Endothelial cell of umbilical vein (primary cell): ENCODE data around the gene MFSD8. TPM values are rescaled to one million over a fixed set of nuclear protein-coding genes. Genes with fewer than 3 reads are reported as not detected.

Source experiments
- BruUV-seq: library from RNA; stranded (reverse); fragments of 400-500 nt; replicated peaks from 2 replicates; lab custom pipeline; 2021; lab: Mats Ljungman, UMichigan
- CTCF ChIA-PET: fragments of 300-600, 350-600 bp; sonication (Branson Sonifier 250); formaldehyde crosslinking; loops from one replicate; lab custom pipeline; 2021; ENCODE audit warnings: antibody characterized with exemption, inconsistent platforms; lab: Charles Lee
- POLR2A ChIA-PET: fragments of 300-600, 350-600 bp; sonication (Branson Sonifier 250); formaldehyde crosslinking; loops from one replicate; lab custom pipeline; 2021; ENCODE audit warnings: antibody characterized with exemption, inconsistent platforms; lab: Charles Lee
- DNase-seq: peaks from one replicate; pipeline ENCODE4 v3.0.0-alpha.2; 2011; ENCODE audit warnings: low read depth, low spot score
- FAIRE-seq: peaks from 2 replicates; lab custom pipeline; 2011; peaks lifted over from hg19 to GRCh38; lab: Jason Lieb, UNC
- H2AFZ ChIP-seq: 2 replicates; pipeline ENCODE4 v1.6.0; 2012; ENCODE audit warnings: low read depth, low read length, control low read depth, inconsistent platforms
- H3K27ac ChIP-seq: 2 replicates; pipeline ENCODE4 v1.5.1; 2011; ENCODE audit warnings: low read depth, mild to moderate bottlenecking, control low read depth, low read length, moderate library complexity; ENCODE audit not compliant: insufficient read depth
- H3K27me3 ChIP-seq, 2 experiments: 2 replicates each; pipeline versions ENCODE4 v1.6.0 to v1.6.1; 2011; ENCODE audit warnings: low read length in 2 of 2, mixed read lengths in 1 of 2; ENCODE audit not compliant: control insufficient read depth in 2 of 2, insufficient read depth in 2 of 2
- H3K36me3 ChIP-seq, 2 experiments: 2 replicates in 1 of 2; 3 replicates in 1 of 2; pipeline ENCODE4 v1.5.1; 2011; ENCODE audit warnings: low read length in 2 of 2, mild to moderate bottlenecking in 1 of 2, moderate library complexity in 1 of 2; ENCODE audit not compliant: control insufficient read depth in 2 of 2, insufficient read depth in 2 of 2; ENCODE audit errors: extremely low read depth in 1 of 2
- H3K4me1 ChIP-seq: 3 replicates; pipeline ENCODE4 v1.5.1; 2011; ENCODE audit warnings: mild to moderate bottlenecking, low read length; ENCODE audit not compliant: control insufficient read depth, insufficient read depth; ENCODE audit errors: extremely low read depth
- H3K4me2 ChIP-seq: 2 replicates; pipeline ENCODE4 v1.6.1; 2011; ENCODE audit warnings: low read length, control low read depth, mixed read lengths; ENCODE audit not compliant: insufficient read depth
- H3K4me3 ChIP-seq, 3 experiments: fragments of 200-600 bp in 1 of 3; sonication (generic), shearing (Covaris generic) in 1 of 3; replicated peaks in 1 of 3; 2 replicates each; pipeline ENCODE4 v1.5.1; 2011 to 2016; ENCODE audit warnings: control low read depth in 3 of 3, low read length in 3 of 3, mild to moderate bottlenecking in 2 of 3, inconsistent platforms in 1 of 3, low read depth in 1 of 3, moderate library complexity in 1 of 3; ENCODE audit not compliant: insufficient read depth in 1 of 3
- H3K79me2 ChIP-seq: 2 replicates; pipeline ENCODE4 v1.6.0; 2012; ENCODE audit warnings: low read length, inconsistent platforms; ENCODE audit not compliant: control insufficient read depth, insufficient read depth
- H3K9ac ChIP-seq: replicated peaks from 2 replicates; pipeline ENCODE3; 2011; ENCODE audit warnings: low read length, control low read depth; ENCODE audit not compliant: insufficient read depth; ENCODE audit errors: extremely low read depth
- H3K9me1 ChIP-seq: replicated peaks from 3 replicates; pipeline ENCODE4 v1.6.0; 2011; ENCODE audit warnings: mild to moderate bottlenecking, low read length; ENCODE audit not compliant: control insufficient read depth, insufficient read depth; ENCODE audit errors: extremely low read depth
- H3K9me3 ChIP-seq: replicated peaks from 2 replicates; pipeline ENCODE4 v1.5.1; 2012; ENCODE audit warnings: low read length, inconsistent platforms; ENCODE audit not compliant: control insufficient read depth, insufficient read depth
- H4K20me1 ChIP-seq: replicated peaks from 2 replicates; pipeline ENCODE3; 2011; ENCODE audit warnings: mild to moderate bottlenecking, low read length; ENCODE audit not compliant: control insufficient read depth, insufficient read depth; ENCODE audit errors: extremely low read depth
- EZH2 ChIP-seq: IDR thresholded peaks from 2 replicates; pipeline ENCODE4 v1.6.1; 2012; ENCODE audit warnings: borderline replicate concordance, low read depth, mild to moderate bottlenecking, moderate library complexity, low read length, inconsistent platforms; ENCODE audit not compliant: severe bottlenecking
- FOS ChIP-seq: IDR thresholded peaks from 2 replicates; pipeline ENCODE4 v1.6.1; 2011; ENCODE audit warnings: mild to moderate bottlenecking, low read length, moderate library complexity, borderline replicate concordance; ENCODE audit not compliant: insufficient read depth
- GATA2 ChIP-seq: IDR thresholded peaks from 2 replicates; pipeline ENCODE4 v1.7.0; 2011; ENCODE audit warnings: low read depth, mild to moderate bottlenecking, moderate library complexity, mixed read lengths, low read length; ENCODE audit not compliant: insufficient read length, insufficient read depth
- JUN ChIP-seq: IDR thresholded peaks from 2 replicates; pipeline ENCODE4 v1.6.1; 2011; ENCODE audit warnings: borderline replicate concordance, low read depth; ENCODE audit not compliant: insufficient read length, insufficient read depth
- MYC ChIP-seq: IDR thresholded peaks from one replicate; pipeline ENCODE4 v1.6.1; 2011; ENCODE audit warnings: mild to moderate bottlenecking, low read depth, low read length
- POLR2A ChIP-seq: IDR thresholded peaks from 2 replicates; pipeline ENCODE4 v1.6.1; 2012; ENCODE audit warnings: low read depth, mild to moderate bottlenecking, control low read depth, low read length
- POLR2AphosphoS5 ChIP-seq: IDR thresholded peaks from 2 replicates; pipeline ENCODE4 v1.6.1; 2012; ENCODE audit warnings: low read depth, mild to moderate bottlenecking, control low read depth, low read length, moderate library complexity; ENCODE audit not compliant: insufficient read depth
- dilution Hi-C: fragments of 300-500 bp; cut with MboI; formaldehyde crosslinking; loops from one replicate; pipeline ENCODE4 v1.15.0; 2019; ENCODE audit warnings: low sequenced_read_pairs; ENCODE audit not compliant: extremely low pct_ligation_motif_present
- intact Hi-C: fragments of 100-400 bp; cut with micrococcal nuclease; formaldehyde crosslinking; loops from one replicate; pipeline ENCODE4 v1.10.0; 2022
- polyA plus RNA-seq, 4 experiments: library from polyadenylated mRNA; depleted of rRNA in 3 of 4; stranded (reverse) in 3 of 4; unstranded in 1 of 4; fragments of >200 nt; gene quantifications; 2 replicates each; pipeline versions ENCODE4 v1.2.1 to v1.2.3, GENCODE V29; 2011 to 2012; ENCODE audit warnings: missing spikeins in 1 of 4
- total RNA-seq: library from RNA; stranded (reverse); gene quantifications from 2 replicates; pipeline ENCODE4 v1.2.3, GENCODE V29; 2021
- TF ChIP-seq, protein P1 (sequence below): IDR thresholded peaks from 2 replicates; pipeline ENCODE4 v1.6.1; 2011; ENCODE audit not compliant: insufficient read depth, insufficient read length
- TF ChIP-seq, protein P2 (sequence below), 2 donors: IDR thresholded peaks; 1 replicate in 1 of 2; 2 replicates in 1 of 2; pipeline ENCODE4 v1.5.1; 2011; ENCODE audit warnings: low read length in 2 of 2, mild to moderate bottlenecking in 2 of 2, moderate library complexity in 2 of 2, control low read depth in 1 of 2, inconsistent platforms in 1 of 2, low read depth in 1 of 2; ENCODE audit not compliant: insufficient read depth in 1 of 2; ENCODE audit errors: extremely low read depth in 1 of 2

The MFSD8 gene
- total and polyA plus RNA-seq, 2 donors (not counting 3 experiments of a cell fraction or from before 2014, with no cell fraction given): 11.5 to 19.4 TPM

DNA sequence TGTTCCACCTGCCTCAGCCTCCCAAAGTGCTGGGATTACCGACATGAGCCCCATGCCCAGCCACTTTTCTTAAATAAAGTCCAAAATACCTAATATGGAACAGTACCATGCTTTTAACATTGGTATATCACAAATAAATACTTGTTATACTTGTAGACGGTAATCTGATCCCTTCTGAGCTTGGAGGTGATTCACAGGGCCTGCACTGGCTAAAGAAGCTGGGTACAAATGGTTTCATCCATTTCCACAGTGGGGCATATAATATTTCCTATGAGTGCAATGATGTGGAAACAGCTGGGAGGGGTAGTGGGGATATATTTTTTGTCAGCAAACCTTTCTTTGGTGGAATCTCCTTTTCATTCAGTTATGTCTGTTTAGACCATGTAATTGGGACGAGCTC is 48.5 kb downstream of the MFSD8 start:
- dilution Hi-C loops (no loop called here), intact Hi-C loops (no loop called here)
- no peaks in the 10 kb centered on the region for H3K4me1 ChIP-seq
- FAIRE-seq: no peak
- DNase-seq: no peak
- H3K4me3 ChIP-seq: no peak overlapping the region
- H3K79me2 ChIP-seq: no peaks in the 10 kb centered on the region
- H3K9ac ChIP-seq: no peak overlapping the region
- TF ChIP-seq, protein P1, sequence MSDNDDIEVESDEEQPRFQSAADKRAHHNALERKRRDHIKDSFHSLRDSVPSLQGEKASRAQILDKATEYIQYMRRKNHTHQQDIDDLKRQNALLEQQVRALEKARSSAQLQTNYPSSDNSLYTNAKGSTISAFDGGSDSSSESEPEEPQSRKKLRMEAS: no peak
- no peak for TF ChIP-seq EZH2
- TF ChIP-seq FOS: no peak
- TF ChIP-seq MYC: no peak
- no peak for TF ChIP-seq JUN
- TF ChIP-seq, protein P2, sequence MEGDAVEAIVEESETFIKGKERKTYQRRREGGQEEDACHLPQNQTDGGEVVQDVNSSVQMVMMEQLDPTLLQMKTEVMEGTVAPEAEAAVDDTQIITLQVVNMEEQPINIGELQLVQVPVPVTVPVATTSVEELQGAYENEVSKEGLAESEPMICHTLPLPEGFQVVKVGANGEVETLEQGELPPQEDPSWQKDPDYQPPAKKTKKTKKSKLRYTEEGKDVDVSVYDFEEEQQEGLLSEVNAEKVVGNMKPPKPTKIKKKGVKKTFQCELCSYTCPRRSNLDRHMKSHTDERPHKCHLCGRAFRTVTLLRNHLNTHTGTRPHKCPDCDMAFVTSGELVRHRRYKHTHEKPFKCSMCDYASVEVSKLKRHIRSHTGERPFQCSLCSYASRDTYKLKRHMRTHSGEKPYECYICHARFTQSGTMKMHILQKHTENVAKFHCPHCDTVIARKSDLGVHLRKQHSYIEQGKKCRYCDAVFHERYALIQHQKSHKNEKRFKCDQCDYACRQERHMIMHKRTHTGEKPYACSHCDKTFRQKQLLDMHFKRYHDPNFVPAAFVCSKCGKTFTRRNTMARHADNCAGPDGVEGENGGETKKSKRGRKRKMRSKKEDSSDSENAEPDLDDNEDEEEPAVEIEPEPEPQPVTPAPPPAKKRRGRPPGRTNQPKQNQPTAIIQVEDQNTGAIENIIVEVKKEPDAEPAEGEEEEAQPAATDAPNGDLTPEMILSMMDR (IDR thresholded peaks at IDR 0.05; ENCODE audit: extremely low read depth in 1 of 2, insufficient read depth in 1 of 2, low read depth in 1 of 2, low read length in 2 of 2): no peak
- TF ChIP-seq GATA2: no peak
- no peak for TF ChIP-seq POLR2A
- no peak for TF ChIP-seq POLR2AphosphoS5
- H3K36me3 ChIP-seq: no peaks in the 10 kb centered on the region
- no peaks in the 10 kb centered on the region for H3K9me3 ChIP-seq
- H3K4me2 ChIP-seq: no peak overlapping the region
- ChIA-PET CTCF (interaction anchor here (1.0 kb wide), 1 partner anchor 13 kb away, joined by 4 read pairs; no protein-coding TSS in a partner anchor), POLR2A (no interaction called here)
- no peaks in the 10 kb centered on the region for H3K27me3 ChIP-seq
- no TSS peak for BruUV-seq
- no peak overlapping the region for H2AFZ ChIP-seq
- no peak overlapping the region for H3K27ac ChIP-seq
- H4K20me1 ChIP-seq: no peaks in the 10 kb centered on the region
- no peaks in the 10 kb centered on the region for H3K9me1 ChIP-seq
